NB4 (cell line): ENCODE data around the gene CEPT1.

ENCODE experiments used
- DNase-seq: peaks from one replicate; pipeline ENCODE4 v3.0.0; 2010; ENCODE audit warnings: low read depth
- H3K4me3 ChIP-seq: one replicate; pipeline ENCODE4 v1.5.1; 2011; ENCODE audit warnings: mild to moderate bottlenecking, low read depth, low read length, moderate library complexity
- MYC ChIP-seq: IDR thresholded peaks from 2 replicates; pipeline ENCODE4 v1.6.1; 2011; ENCODE audit warnings: low read depth, low read length
- POLR2A ChIP-seq: IDR thresholded peaks from 2 replicates; pipeline ENCODE4 v1.6.1; 2011; ENCODE audit warnings: mild to moderate bottlenecking; ENCODE audit not compliant: insufficient read length; ENCODE audit errors: extremely low read depth
- TF ChIP-seq, protein P1 (sequence below): IDR thresholded peaks from one replicate; pipeline ENCODE4 v1.5.1; 2012; ENCODE audit warnings: low read depth, low read length
- TF ChIP-seq, protein P2 (sequence below): IDR thresholded peaks from 2 replicates; pipeline ENCODE4 v1.6.1; 2011; ENCODE audit warnings: low read depth, low read length

Gene CEPT1

DNA sequence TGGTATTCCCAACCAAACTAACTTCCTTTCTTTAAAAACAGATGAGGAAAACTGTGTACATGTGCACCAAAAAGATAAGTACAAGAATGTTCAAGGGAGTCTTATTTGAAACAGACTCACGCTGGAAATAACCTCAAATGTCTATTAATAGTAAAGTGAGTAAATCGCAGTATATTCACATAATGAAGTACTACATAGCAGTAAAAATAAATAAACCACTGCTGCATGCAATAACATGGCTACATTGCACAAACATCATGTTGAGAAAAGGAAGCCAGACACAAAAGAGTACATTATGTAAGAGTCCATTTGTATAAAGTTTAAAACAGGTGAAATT lies 65.7 kb downstream of the CEPT1 start:
- TF ChIP-seq, protein P1, sequence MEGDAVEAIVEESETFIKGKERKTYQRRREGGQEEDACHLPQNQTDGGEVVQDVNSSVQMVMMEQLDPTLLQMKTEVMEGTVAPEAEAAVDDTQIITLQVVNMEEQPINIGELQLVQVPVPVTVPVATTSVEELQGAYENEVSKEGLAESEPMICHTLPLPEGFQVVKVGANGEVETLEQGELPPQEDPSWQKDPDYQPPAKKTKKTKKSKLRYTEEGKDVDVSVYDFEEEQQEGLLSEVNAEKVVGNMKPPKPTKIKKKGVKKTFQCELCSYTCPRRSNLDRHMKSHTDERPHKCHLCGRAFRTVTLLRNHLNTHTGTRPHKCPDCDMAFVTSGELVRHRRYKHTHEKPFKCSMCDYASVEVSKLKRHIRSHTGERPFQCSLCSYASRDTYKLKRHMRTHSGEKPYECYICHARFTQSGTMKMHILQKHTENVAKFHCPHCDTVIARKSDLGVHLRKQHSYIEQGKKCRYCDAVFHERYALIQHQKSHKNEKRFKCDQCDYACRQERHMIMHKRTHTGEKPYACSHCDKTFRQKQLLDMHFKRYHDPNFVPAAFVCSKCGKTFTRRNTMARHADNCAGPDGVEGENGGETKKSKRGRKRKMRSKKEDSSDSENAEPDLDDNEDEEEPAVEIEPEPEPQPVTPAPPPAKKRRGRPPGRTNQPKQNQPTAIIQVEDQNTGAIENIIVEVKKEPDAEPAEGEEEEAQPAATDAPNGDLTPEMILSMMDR, result no peak
- TF ChIP-seq MYC (no peak), POLR2A (no peak)
- TF ChIP-seq, protein P2, sequence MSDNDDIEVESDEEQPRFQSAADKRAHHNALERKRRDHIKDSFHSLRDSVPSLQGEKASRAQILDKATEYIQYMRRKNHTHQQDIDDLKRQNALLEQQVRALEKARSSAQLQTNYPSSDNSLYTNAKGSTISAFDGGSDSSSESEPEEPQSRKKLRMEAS, result no peak
- DNase-seq, result peak; percentile 55
- no peak overlapping the region for H3K4me3 ChIP-seq

DNA sequence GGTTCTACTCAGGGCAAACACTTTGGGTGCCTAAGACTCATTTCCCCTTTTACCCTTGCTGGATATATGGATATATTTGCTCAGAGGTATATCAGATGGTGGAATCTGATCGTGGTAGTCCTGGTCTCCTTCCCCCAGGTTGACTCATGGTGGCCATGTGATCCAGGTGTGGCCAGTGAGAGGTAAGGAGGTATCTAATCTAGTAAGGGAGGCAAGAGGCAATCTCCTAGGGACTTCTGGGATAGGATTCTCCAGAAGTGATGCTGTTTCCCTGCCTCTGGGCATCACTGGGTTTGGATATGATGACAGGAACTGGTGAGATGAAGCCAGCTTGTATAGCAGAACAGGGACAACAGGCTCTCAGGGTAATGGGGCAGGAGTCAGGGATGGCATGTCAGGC lies 68.9 kb downstream of the CEPT1 start:
- H3K4me3 ChIP-seq, result no peak overlapping the region
- DNase-seq, result no peak
- TF ChIP-seq, protein P2, result no peak
- no peak for TF ChIP-seq POLR2A
- TF ChIP-seq, protein P1, result no peak
- no peak for TF ChIP-seq MYC

DNA sequence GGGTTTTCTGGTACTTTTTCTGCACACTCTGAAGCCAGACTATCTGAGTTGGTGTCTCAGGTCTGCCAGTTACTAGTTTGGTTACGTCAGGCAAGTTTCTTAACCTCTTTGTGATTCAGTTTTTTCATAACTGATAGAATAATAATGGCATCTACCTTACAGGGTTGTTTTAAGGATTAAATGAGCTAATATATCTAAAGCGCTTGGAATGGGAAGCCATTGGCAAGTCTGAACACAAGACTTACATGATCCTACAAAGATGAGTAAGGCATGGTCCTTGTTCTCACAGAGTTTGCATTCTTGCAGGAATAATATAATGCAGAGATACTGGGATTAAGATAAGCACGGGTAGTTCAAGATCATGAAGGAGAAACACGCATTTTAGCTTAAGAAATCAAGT lies 69.6 kb downstream of the CEPT1 start:
- TF ChIP-seq, protein P2, result no peak
- H3K4me3 ChIP-seq, result no peak overlapping the region
- no peak for DNase-seq

DNA sequence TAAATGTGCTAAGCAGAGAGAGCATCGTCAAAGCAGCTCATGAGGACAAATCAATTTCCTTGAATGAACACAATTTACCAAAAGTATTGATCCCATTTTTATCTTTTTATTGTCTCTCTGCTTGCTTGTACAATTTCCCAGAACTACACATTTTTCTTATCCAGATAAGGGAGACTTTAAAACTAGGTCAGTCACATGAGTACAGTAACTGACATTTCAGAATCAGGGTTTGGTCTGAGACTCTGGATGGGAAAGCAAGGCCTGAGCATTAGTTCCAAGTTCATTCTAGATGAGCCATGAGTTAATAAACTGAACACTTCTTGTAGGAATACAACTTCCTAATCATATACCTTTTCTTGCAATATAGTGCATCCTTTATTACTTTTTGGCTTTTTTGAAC lies 71.9 kb downstream of the CEPT1 start:
- no peak for DNase-seq
- H3K4me3 ChIP-seq, result no peak overlapping the region
- TF ChIP-seq, protein P1, result no peak
- TF ChIP-seq, protein P2, result no peak
- no peak for TF ChIP-seq MYC
- TF ChIP-seq POLR2A, result no peak

DNA sequence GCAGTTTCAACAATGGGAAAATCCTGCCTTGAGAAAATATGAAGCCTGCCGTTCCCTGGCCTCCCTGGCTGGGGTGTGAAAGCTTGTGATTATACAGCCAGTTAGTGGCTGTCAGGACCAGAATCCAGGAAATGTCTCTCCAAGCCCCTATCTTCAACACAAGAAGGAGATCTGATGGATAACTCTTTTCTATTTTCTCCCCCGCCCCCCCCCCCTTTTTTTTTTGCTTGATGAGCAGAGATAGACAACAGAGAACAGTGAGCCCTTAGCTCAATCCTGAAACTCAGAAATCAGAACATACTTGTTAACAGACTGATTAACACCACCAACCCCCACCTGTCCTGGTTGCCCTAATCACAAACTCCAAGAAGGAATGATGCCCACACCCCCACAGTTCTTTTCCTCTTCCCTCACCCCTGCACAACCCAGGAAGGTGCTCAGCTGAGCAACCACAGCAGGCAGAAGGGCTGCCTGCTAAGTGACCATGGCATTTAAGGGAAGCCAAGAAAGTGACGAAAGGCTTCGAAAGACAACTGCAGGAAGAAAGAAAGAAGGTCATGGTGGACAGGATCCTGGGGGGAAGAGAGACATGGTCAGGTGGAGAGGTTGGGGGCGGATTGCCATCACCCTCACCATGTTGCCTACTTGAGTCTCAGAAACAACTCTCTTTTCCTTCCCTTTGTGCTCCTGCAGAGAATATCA lies 72.8 kb downstream of the CEPT1 start:
- no peak for TF ChIP-seq MYC
- TF ChIP-seq, protein P2, result no peak
- TF ChIP-seq, protein P1, result no peak
- no peak overlapping the region for H3K4me3 ChIP-seq

DNA sequence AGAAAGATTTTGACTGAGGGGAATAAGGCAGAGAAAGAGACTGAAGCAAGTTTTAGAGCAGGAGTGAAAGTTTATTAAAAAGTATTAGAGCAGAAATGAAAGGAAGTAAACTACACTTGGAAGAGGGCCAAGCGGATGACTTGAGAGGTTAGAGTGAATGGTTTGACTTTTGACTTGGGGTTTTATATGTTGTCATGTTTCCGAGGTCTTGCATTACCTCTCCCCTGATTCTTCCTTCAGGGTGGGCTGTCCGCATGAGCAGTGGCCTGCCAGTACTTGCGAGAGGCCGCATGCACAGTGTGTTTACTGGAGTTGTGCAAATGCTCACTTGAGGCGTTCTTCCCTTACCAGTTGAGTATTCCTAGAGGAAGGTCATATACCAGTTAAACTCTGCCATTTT lies 73.4 kb downstream of the CEPT1 start:
- H3K4me3 ChIP-seq, result no peak overlapping the region
- peak; percentile 23 for DNase-seq
- TF ChIP-seq, protein P1, result no peak
- TF ChIP-seq MYC, result no peak
- TF ChIP-seq, protein P2, result no peak
- no peak for TF ChIP-seq POLR2A

More for the DNA sequence above, 72.8 kb downstream of the CEPT1 start:
- peak; percentile 38 for DNase-seq
